ENCODE measurements around the gene TTLL11. TPM values are rescaled to one million over a fixed set of nuclear protein-coding genes. Genes with fewer than 3 reads are reported as not detected.
"Not testable (repeated sequence)": the region's sequence is repeated elsewhere in the genome, so short reads cannot be mapped to it uniquely, and the experiment has no call there.

Gene TTLL11
- polyA plus RNA-seq, 1 donor, result 5.0 TPM

- no peaks in the 10 kb centered on the region for H3K36me3 ChIP-seq (ENCODE audit: control insufficient read depth, insufficient read depth, low read length)
- no peak overlapping the region for H3K4me3 ChIP-seq (ENCODE audit: low read length)
- H3K27ac ChIP-seq (ENCODE audit: low read length), result no peak overlapping the region
- WGBS (ENCODE audit: insufficient coverage, low lambda C conversion rate), result no CpG with 5 or more reads among the region's 12 CpGs
- no peaks in the 10 kb centered on the region for H3K4me1 ChIP-seq (ENCODE audit: control insufficient read depth, insufficient read depth, low read length)
- no peaks in the 10 kb centered on the region for H3K9me3 ChIP-seq (ENCODE audit: control insufficient read depth, low read depth, low read length)
- no peaks in the 10 kb centered on the region for H3K27me3 ChIP-seq (ENCODE audit: control insufficient read depth, insufficient read depth, low read length)
- DNase-seq, result no peak
These were observed 285.9 kb downstream of the TTLL11 start for GRCh38 chr9:121807069-121807822.

- Histone ChIP-seq H3K36me3 (ENCODE audit: control insufficient read depth, insufficient read depth, low read length) (no peaks in the 10 kb centered on the region), H3K27ac (ENCODE audit: low read length) (no peak overlapping the region), H3K4me1 (ENCODE audit: control insufficient read depth, insufficient read depth, low read length) (no peaks in the 10 kb centered on the region), H3K9me3 (ENCODE audit: control insufficient read depth, low read depth, low read length) (no peaks in the 10 kb centered on the region), H3K4me3 (ENCODE audit: low read length) (no peak overlapping the region), H3K27me3 (ENCODE audit: control insufficient read depth, insufficient read depth, low read length) (no peaks in the 10 kb centered on the region)
- no peak for DNase-seq
- WGBS (ENCODE audit: insufficient coverage, low lambda C conversion rate), result no CpG with 5 or more reads among the region's 5 CpGs
These were observed 290.4 kb downstream of the TTLL11 start for GRCh38 chr9:121802753-121803152.

- WGBS (ENCODE audit: insufficient coverage, low lambda C conversion rate), result 100% methylated on average over 2 of the region's 3 CpGs
- Histone ChIP-seq H3K36me3 (ENCODE audit: control insufficient read depth, insufficient read depth, low read length) (no peaks in the 10 kb centered on the region), H3K4me1 (ENCODE audit: control insufficient read depth, insufficient read depth, low read length) (no peaks in the 10 kb centered on the region), H3K27ac (ENCODE audit: low read length) (no peak overlapping the region), H3K27me3 (ENCODE audit: control insufficient read depth, insufficient read depth, low read length) (no peaks in the 10 kb centered on the region), H3K9me3 (ENCODE audit: control insufficient read depth, low read depth, low read length) (no peaks in the 10 kb centered on the region), H3K4me3 (ENCODE audit: low read length) (no peak overlapping the region)
- no peak for DNase-seq
These were observed 291.5 kb downstream of the TTLL11 start for GRCh38 chr9:121801579-121801978.

DNA sequence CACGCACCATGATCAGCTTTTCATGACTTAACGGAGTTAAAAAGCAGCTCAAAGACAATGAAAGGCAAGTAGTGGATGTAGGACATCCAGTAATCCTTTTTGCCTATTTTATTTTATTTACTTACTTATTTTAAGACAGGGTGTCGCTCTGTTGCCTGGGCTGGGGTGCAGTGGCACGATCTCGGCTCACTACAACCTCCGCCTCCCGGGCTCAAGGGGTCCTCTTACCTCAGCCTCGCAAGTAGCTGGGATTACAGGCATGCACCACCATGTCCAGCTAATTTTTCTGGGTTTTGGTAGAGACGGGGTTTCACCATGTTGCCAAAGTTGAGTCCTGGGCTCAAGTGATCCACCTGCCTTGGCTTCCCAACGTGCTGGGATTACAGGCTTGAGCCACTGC lies 292.7 kb downstream of the TTLL11 start:
- WGBS (ENCODE audit: insufficient coverage, low lambda C conversion rate), result 80% methylated on average over 1 of the region's 10 CpGs
- Histone ChIP-seq H3K4me3 (ENCODE audit: low read length) (no peak overlapping the region), H3K9me3 (ENCODE audit: control insufficient read depth, low read depth, low read length) (no peaks in the 10 kb centered on the region), H3K36me3 (ENCODE audit: control insufficient read depth, insufficient read depth, low read length) (no peaks in the 10 kb centered on the region), H3K4me1 (ENCODE audit: control insufficient read depth, insufficient read depth, low read length) (no peaks in the 10 kb centered on the region), H3K27me3 (ENCODE audit: control insufficient read depth, insufficient read depth, low read length) (no peaks in the 10 kb centered on the region), H3K27ac (ENCODE audit: low read length) (no peak overlapping the region)
- DNase-seq, result no peak

DNA sequence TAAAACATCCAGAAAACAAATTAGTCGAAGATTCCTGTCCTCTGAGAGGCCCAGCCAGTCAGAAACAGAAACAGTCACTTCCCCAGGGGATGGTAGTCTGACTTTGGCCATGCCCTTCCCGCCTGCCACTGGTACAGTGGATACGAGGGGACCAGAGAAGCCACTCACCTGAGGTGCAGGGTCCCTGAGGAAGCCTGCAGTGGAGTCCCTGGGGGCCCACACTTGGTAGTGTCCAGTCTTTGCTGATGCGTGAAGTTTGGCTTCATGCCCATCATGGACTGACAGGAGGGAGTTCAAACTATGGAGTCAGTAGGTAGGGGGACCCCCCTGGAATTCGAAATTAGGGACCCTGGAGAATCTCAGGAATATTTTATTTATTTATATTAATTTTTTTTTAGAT lies 294.2 kb downstream of the TTLL11 start:
- Histone ChIP-seq H3K9me3 (ENCODE audit: control insufficient read depth, low read depth, low read length) (no peaks in the 10 kb centered on the region), H3K36me3 (ENCODE audit: control insufficient read depth, insufficient read depth, low read length) (no peaks in the 10 kb centered on the region), H3K27me3 (ENCODE audit: control insufficient read depth, insufficient read depth, low read length) (no peaks in the 10 kb centered on the region), H3K4me3 (ENCODE audit: low read length) (no peak overlapping the region), H3K4me1 (ENCODE audit: control insufficient read depth, insufficient read depth, low read length) (no peaks in the 10 kb centered on the region), H3K27ac (ENCODE audit: low read length) (no peak overlapping the region)
- DNase-seq, result no peak
- no CpG with 5 or more reads among the region's 5 CpGs for WGBS (ENCODE audit: insufficient coverage, low lambda C conversion rate)

- no peaks in the 10 kb centered on the region for H3K27me3 ChIP-seq (ENCODE audit: control insufficient read depth, insufficient read depth, low read length)
- 80% methylated on average over 1 of the region's 2 CpGs for WGBS (ENCODE audit: insufficient coverage, low lambda C conversion rate)
- no peak overlapping the region for H3K4me3 ChIP-seq (ENCODE audit: low read length)
- no peaks in the 10 kb centered on the region for H3K4me1 ChIP-seq (ENCODE audit: control insufficient read depth, insufficient read depth, low read length)
- H3K36me3 ChIP-seq (ENCODE audit: control insufficient read depth, insufficient read depth, low read length), result no peaks in the 10 kb centered on the region
- H3K9me3 ChIP-seq (ENCODE audit: control insufficient read depth, low read depth, low read length), result no peaks in the 10 kb centered on the region
- no peak overlapping the region for H3K27ac ChIP-seq (ENCODE audit: low read length)
- no peak for DNase-seq
These were observed 296.0 kb downstream of the TTLL11 start for GRCh38 chr9:121797081-121797480.

GRCh38 chr9:121794334-121794733 lies 298.8 kb downstream of the TTLL11 start:
- not testable (repeated sequence) for DNase-seq; H3K27ac ChIP-seq (ENCODE audit: low read length); H3K27me3 ChIP-seq (ENCODE audit: control insufficient read depth, insufficient read depth, low read length); H3K4me3 ChIP-seq (ENCODE audit: low read length); H3K36me3 ChIP-seq (ENCODE audit: control insufficient read depth, insufficient read depth, low read length); H3K9me3 ChIP-seq (ENCODE audit: control insufficient read depth, low read depth, low read length); H3K4me1 ChIP-seq (ENCODE audit: control insufficient read depth, insufficient read depth, low read length)
- WGBS (ENCODE audit: insufficient coverage, low lambda C conversion rate), result no CpG with 5 or more reads among the region's 6 CpGs

DNA sequence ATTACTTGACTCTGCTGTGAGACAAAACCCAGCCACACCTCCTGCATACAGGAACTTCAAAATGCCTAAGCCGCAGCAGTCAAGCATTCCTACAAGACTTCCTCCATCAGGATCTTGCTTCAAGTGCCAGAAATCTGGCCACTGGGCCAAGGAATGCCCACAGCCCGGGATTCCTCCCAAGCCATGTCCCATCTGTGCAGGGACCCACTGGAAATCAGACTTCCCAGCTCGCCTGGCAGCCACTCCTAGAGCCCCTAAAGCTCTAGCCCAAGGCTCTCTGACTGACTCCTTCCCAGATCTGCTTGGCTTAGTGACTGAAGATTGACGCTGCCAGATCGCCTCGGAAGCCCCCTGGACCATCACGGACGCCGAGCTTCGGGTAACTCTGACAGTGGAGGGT lies 300.6 kb downstream of the TTLL11 start:
- not testable (repeated sequence) for H3K27ac ChIP-seq (ENCODE audit: low read length); H3K9me3 ChIP-seq (ENCODE audit: control insufficient read depth, low read depth, low read length); H3K4me3 ChIP-seq (ENCODE audit: low read length); H3K27me3 ChIP-seq (ENCODE audit: control insufficient read depth, insufficient read depth, low read length); H3K36me3 ChIP-seq (ENCODE audit: control insufficient read depth, insufficient read depth, low read length); DNase-seq; H3K4me1 ChIP-seq (ENCODE audit: control insufficient read depth, insufficient read depth, low read length)
- no CpG with 5 or more reads among the region's 10 CpGs for whole genome bisulfite sequencing (ENCODE audit: insufficient coverage, low lambda C conversion rate)

GRCh38 chr9:121790841-121791240 lies 302.3 kb downstream of the TTLL11 start:
- Histone ChIP-seq H3K9me3 (ENCODE audit: control insufficient read depth, low read depth, low read length) (no peaks in the 10 kb centered on the region), H3K4me1 (ENCODE audit: control insufficient read depth, insufficient read depth, low read length) (no peaks in the 10 kb centered on the region), H3K27ac (ENCODE audit: low read length) (no peak overlapping the region), H3K36me3 (ENCODE audit: control insufficient read depth, insufficient read depth, low read length) (no peaks in the 10 kb centered on the region), H3K4me3 (ENCODE audit: low read length) (no peak overlapping the region), H3K27me3 (ENCODE audit: control insufficient read depth, insufficient read depth, low read length) (no peaks in the 10 kb centered on the region)
- DNase-seq, result no peak
- no CpG with 5 or more reads among the region's 14 CpGs for WGBS (ENCODE audit: insufficient coverage, low lambda C conversion rate)

DNA sequence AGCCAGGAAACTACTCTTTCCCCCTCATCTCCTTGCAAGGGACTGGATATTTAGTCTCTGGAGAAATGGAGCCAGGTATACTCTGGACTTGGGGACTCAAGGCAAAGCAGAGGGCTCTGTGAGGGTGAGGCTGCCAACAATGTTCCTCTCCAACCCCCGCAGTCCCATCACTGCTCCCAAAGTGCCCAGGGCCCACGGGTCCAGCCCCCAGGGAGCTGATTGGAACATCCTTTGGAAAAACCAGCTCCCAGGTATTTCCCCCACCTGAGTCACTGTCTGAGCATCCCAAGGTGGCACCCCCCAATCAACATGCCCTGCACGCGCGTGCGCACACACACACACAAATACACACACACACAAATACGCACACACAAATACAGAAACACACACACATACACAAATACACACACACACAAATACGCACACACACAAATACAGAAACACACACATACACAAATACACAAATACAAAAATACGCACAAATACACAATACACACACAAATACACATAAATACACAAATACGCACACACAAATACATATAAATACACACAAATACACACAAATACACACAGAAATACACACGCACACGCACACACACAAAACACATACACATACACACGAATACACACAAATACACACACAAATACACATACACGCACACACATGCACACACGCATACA lies 304.3 kb downstream of the TTLL11 start:
- Histone ChIP-seq H3K36me3 (ENCODE audit: control insufficient read depth, insufficient read depth, low read length) (peaks cover 9% of the 10 kb centered on the region), H3K4me3 (ENCODE audit: low read length) (no peak overlapping the region), H3K27me3 (ENCODE audit: control insufficient read depth, insufficient read depth, low read length) (no peaks in the 10 kb centered on the region), H3K27ac (ENCODE audit: low read length) (no peak overlapping the region), H3K4me1 (ENCODE audit: control insufficient read depth, insufficient read depth, low read length) (no peaks in the 10 kb centered on the region), H3K9me3 (ENCODE audit: control insufficient read depth, low read depth, low read length) (no peaks in the 10 kb centered on the region)
- DNase-seq, result no peak
- WGBS (ENCODE audit: insufficient coverage, low lambda C conversion rate), result no CpG with 5 or more reads among the region's 15 CpGs

DNA sequence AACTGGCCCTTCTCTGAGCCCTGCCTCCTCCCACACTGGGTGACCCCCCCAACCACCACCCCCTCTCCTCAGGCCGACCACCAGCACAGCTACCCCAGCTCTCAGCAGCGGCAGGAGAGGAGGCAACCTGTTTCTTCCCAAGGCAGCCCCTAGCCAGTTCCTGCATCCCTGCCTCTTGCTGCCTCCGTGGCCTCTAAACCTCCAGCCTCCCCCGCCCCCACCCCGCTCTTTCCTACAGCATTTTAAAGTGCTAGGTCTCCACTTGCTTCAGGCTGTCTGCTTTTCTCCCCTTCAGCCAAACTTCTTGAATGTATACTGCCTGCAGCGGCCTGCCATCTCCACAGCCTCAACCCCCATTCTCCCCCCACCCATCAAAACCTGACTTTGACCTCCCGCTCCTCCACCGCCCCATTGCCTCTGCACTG lies 306.1 kb downstream of the TTLL11 start:
- Histone ChIP-seq H3K4me1 (ENCODE audit: control insufficient read depth, insufficient read depth, low read length) (no peaks in the 10 kb centered on the region), H3K27me3 (ENCODE audit: control insufficient read depth, insufficient read depth, low read length) (no peaks in the 10 kb centered on the region), H3K36me3 (ENCODE audit: control insufficient read depth, insufficient read depth, low read length) (peaks cover 27% of the 10 kb centered on the region), H3K9me3 (ENCODE audit: control insufficient read depth, low read depth, low read length) (no peaks in the 10 kb centered on the region), H3K27ac (ENCODE audit: low read length) (no peak overlapping the region), H3K4me3 (ENCODE audit: low read length) (no peak overlapping the region)
- DNase-seq, result no peak
- no CpG with 5 or more reads among the region's 8 CpGs for WGBS (ENCODE audit: insufficient coverage, low lambda C conversion rate)

All from large intestine (tissue), 3 donors.